AG09319 (cell line): Measurements from ENCODE around the gene CCSER1.

ENCODE experiments used
- DNase-seq: peaks from one replicate; pipeline ENCODE4 v3.0.0-alpha.2; 2010; ENCODE audit warnings: low read depth; ENCODE audit errors: extremely low read depth
- TF ChIP-seq, protein P1 (sequence below): IDR thresholded peaks from 2 replicates; pipeline ENCODE4 v1.5.1; 2011; ENCODE audit warnings: low read depth, mild to moderate bottlenecking, inconsistent platforms, low read length, moderate library complexity

The CCSER1 gene

DNA sequence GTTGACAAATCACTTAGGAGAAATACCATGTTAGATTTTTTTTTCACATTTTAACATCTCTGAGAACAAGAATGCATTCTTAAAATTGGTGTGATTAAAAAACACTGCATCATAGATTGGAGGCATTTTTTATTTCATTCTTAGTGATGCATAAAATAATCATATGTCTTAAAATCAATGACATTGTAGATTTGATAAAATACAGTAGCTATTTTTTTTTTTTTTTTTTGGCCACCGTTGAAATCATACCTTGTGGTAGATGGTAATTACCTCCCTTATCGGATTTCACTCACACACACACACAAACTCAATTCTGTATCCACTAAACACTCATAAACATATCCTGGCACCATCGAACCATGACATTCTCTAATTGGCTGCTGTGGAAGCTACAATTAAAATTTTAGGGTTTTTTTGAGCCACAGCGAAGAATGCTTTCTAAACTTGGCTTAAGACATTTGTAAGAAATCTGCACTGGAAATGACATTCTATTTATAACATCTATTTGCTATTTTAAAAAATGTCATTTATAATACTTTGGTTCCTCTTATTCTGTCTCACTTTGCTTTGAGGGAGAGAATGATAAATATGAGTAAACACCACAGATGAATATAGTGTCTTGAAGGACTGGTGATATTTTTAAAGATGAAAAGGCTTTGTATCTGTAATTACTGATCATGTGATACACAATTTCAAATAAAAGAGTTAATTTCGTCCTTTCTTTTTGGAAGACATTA is 60.1 kb downstream of the CCSER1 start:
- DNase-seq = no peak
- TF ChIP-seq, protein P1, sequence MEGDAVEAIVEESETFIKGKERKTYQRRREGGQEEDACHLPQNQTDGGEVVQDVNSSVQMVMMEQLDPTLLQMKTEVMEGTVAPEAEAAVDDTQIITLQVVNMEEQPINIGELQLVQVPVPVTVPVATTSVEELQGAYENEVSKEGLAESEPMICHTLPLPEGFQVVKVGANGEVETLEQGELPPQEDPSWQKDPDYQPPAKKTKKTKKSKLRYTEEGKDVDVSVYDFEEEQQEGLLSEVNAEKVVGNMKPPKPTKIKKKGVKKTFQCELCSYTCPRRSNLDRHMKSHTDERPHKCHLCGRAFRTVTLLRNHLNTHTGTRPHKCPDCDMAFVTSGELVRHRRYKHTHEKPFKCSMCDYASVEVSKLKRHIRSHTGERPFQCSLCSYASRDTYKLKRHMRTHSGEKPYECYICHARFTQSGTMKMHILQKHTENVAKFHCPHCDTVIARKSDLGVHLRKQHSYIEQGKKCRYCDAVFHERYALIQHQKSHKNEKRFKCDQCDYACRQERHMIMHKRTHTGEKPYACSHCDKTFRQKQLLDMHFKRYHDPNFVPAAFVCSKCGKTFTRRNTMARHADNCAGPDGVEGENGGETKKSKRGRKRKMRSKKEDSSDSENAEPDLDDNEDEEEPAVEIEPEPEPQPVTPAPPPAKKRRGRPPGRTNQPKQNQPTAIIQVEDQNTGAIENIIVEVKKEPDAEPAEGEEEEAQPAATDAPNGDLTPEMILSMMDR = no peak

GRCh38 chr4:90189178-90189577 is 62.0 kb downstream of the CCSER1 start:
- no peak for DNase-seq
- TF ChIP-seq, protein P1 = no peak

DNA sequence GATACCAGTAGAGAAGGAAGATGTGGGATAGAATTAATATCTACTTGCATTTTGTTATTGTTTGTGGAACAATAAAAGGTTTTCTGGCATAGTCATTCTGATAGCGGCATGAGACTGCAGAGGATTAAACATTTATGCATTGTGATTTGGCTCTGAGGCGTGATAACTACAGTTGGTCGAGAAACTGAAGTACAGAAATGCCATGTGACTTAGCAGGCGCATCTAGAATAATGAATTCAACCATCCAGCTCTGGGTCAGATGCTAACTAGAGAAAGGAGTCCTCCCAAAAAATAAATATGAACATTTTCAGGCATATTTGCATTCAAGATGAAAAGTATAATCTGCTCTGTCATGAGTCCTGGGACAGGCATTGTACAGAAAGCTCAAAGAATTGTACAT is 62.8 kb downstream of the CCSER1 start:
- DNase-seq = no peak
- TF ChIP-seq, protein P1 = no peak

DNA sequence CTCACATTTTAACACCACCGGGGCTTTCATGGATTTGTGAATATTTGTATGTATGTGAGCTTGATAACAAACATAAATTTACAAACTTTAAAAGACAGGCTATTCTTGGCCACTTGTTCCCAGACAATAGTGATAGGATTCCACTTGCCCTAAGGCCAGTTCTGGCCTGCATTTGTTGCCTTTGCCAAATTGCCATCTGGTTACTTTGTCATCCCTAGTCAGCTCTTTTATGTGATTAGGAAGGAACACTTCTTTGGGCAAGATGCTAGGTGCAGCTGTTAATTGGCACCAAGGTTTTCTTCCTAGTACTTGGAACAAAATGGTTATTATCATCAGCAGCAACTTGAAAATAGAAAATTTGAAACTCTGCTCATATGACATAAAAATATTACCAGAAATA is 63.3 kb downstream of the CCSER1 start:
- TF ChIP-seq, protein P1 = no peak
- no peak for DNase-seq

GRCh38 chr4:90198086-90198847 is 71.1 kb downstream of the CCSER1 start:
- DNase-seq = no peak
- TF ChIP-seq, protein P1 = no peak

DNA sequence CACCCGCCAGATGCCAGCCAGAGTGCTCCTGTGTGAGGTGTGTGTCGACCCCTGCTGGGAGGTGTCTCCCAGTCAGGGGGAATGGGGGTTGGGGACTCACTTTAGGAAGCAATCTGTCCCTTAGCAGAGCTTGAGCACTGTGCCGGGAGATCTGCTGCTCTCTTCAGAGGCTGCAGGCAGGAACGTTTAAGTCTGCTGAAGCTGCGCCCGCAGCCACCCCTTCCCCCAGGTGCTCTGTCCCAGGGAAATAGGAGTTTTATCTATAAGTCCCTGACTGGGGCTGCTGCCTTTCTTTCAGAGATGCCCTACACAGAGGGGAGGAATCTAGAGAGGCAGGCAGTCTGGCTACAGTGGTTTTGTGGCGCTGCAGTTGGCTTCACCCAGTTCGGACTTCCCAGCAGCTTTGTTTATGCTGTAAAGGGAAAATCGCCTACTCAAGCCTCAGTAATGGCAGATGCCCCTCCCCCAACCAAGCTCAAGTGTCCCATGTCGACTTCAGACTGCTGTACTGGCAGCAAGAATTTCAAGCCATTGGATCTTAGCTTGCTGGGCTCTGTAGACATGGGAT is 80.8 kb downstream of the CCSER1 start:
- DNase-seq = no peak

More for the DNA sequence above, 80.8 kb downstream of the CCSER1 start:
- TF ChIP-seq, protein P1 = no peak
